AG08396 (cell line): Measurements from ENCODE around the gene TAF6.

Experiments used
- DNase-seq: peaks from one replicate; pipeline ENCODE4 v3.0.0; 2012; ENCODE audit warnings: low spot score, mixed read lengths

Gene TAF6

GRCh38 chr7:100119072-100119969 lies at the start of gene TAF6, which contains the start of gene CNPY4:
Gene TAF6 (minus strand): TSS chr7:100119358. CDS start chr7:100114209, 5,149 bp downstream.
Gene CNPY4 (plus strand): TSS chr7:100119634. CDS start chr7:100119745, 111 bp downstream.
- DNase-seq: peak; percentile 99

- DNase-seq: no peak
Observed at GRCh38 chr7:100167912-100168323, 48.8 kb upstream of the TAF6 start.

GRCh38 chr7:100166970-100167911 lies 48.1 kb upstream of the TAF6 start:
- DNase-seq: no peak

GRCh38 chr7:100166317-100166940 lies 47.3 kb upstream of the TAF6 start:
- DNase-seq: no peak

- DNase-seq: no peak
Observed at GRCh38 chr7:100163871-100164270, 44.7 kb upstream of the TAF6 start.

- DNase-seq: no peak
Observed at GRCh38 chr7:100163006-100163531, 43.9 kb upstream of the TAF6 start.

- DNase-seq: no peak
Observed at GRCh38 chr7:100160067-100160466, 40.9 kb upstream of the TAF6 start.

GRCh38 chr7:100159099-100159623 lies 40.0 kb upstream of the TAF6 start:
- DNase-seq: no peak

GRCh38 chr7:100158229-100159098 lies 39.3 kb upstream of the TAF6 start, which contains the start of gene TRAPPC14:
Gene TRAPPC14 (minus strand): TSS chr7:100158723. CDS start chr7:100158499, 224 bp downstream.
- peak; percentile 97 for DNase-seq

- peak; percentile 84 for DNase-seq
Observed at GRCh38 chr7:100157334-100158228, 38.4 kb upstream of the TAF6 start.

- DNase-seq: no peak
Observed at GRCh38 chr7:100157069-100157333, 37.8 kb upstream of the TAF6 start.

GRCh38 chr7:100156331-100157068 lies 37.3 kb upstream of the TAF6 start:
- DNase-seq: no peak

- no peak for DNase-seq
Observed at GRCh38 chr7:100155553-100156317, 36.6 kb upstream of the TAF6 start.

GRCh38 chr7:100154651-100155491 lies 35.7 kb upstream of the TAF6 start:
- DNase-seq: no peak

- DNase-seq: no peak
Observed at GRCh38 chr7:100153708-100154535, 34.8 kb upstream of the TAF6 start.

GRCh38 chr7:100152937-100153666 lies 33.9 kb upstream of the TAF6 start:
- DNase-seq: no peak
